Liver (tissue), 9 donors: ENCODE data around the gene NGB. TPM values are rescaled to one million over a fixed set of nuclear protein-coding genes. Genes with fewer than 3 reads are reported as not detected.

Experiments
- DNase-seq: peaks from one replicate; pipeline ENCODE4 v3.0.0-alpha.2; 2017; ENCODE audit warnings: low spot score
- H3K27ac ChIP-seq, 2 donors: one replicate each; pipeline ENCODE4 v1.7.0; 2013; ENCODE audit warnings: inconsistent platforms in 2 of 2, low read length in 2 of 2, control low read depth in 1 of 2, low read depth in 1 of 2, mild to moderate bottlenecking in 1 of 2
- H3K27me3 ChIP-seq, 4 donors: one replicate each; pipeline versions ENCODE4 v1.6.1 to v1.7.0; 2013; ENCODE audit warnings: low read length in 3 of 4, inconsistent platforms in 1 of 4, mild to moderate bottlenecking in 1 of 4, moderate library complexity in 1 of 4; ENCODE audit not compliant: control insufficient read depth in 4 of 4, insufficient read depth in 4 of 4
- H3K36me3 ChIP-seq, 4 donors: one replicate each; pipeline versions ENCODE4 v1.6.1 to v1.7.0; 2013; ENCODE audit warnings: low read length in 3 of 4, mild to moderate bottlenecking in 3 of 4, low read depth in 1 of 4, moderate library complexity in 1 of 4; ENCODE audit not compliant: control insufficient read depth in 4 of 4, insufficient read depth in 3 of 4
- H3K4me1 ChIP-seq, 4 donors: one replicate each; pipeline versions ENCODE4 v1.6.1 to v1.7.0; 2013; ENCODE audit warnings: low read length in 3 of 4, mild to moderate bottlenecking in 3 of 4, moderate library complexity in 1 of 4; ENCODE audit not compliant: control insufficient read depth in 4 of 4, insufficient read depth in 4 of 4
- H3K4me3 ChIP-seq, 3 donors: one replicate each; pipeline versions ENCODE4 v1.6.1 to v1.7.0; 2013; ENCODE audit warnings: low read length in 3 of 3, control low read depth in 1 of 3, low read depth in 1 of 3, mild to moderate bottlenecking in 1 of 3
- H3K9ac ChIP-seq, 2 donors: one replicate each; pipeline ENCODE4 v1.7.0; 2013; ENCODE audit warnings: low read length in 2 of 2, mild to moderate bottlenecking in 2 of 2, moderate library complexity in 2 of 2, control low read depth in 1 of 2, low read depth in 1 of 2
- H3K9me3 ChIP-seq, 4 donors: one replicate each; pipeline versions ENCODE4 v1.6.1 to v1.7.0; 2013; ENCODE audit warnings: low read length in 3 of 4; ENCODE audit not compliant: control insufficient read depth in 4 of 4
- EGR1 ChIP-seq, 2 donors: IDR thresholded peaks; 2 replicates each; pipeline ENCODE4 v1.6.1; 2016 to 2018; ENCODE audit warnings: antibody characterized with exemption in 2 of 2, low read depth in 2 of 2
- FOXA2 ChIP-seq: IDR thresholded peaks from 2 replicates; pipeline ENCODE4 v1.6.1; 2016; ENCODE audit warnings: antibody characterized with exemption
- GABPA ChIP-seq, 2 donors: IDR thresholded peaks in 1 of 2; conservative IDR thresholded peaks in 1 of 2; 2 replicates each; pipeline ENCODE4 v1.6.1; 2016; ENCODE audit warnings: antibody characterized with exemption in 2 of 2, mild to moderate bottlenecking in 1 of 2, moderate library complexity in 1 of 2
- HNF4A ChIP-seq, 2 donors: conservative IDR thresholded peaks; 2 replicates each; pipeline ENCODE4 v1.6.1; 2016; ENCODE audit warnings: antibody characterized with exemption in 2 of 2, mild to moderate bottlenecking in 2 of 2
- JUND ChIP-seq, 2 donors: IDR thresholded peaks; 2 replicates each; pipeline ENCODE4 v1.6.1; 2016; ENCODE audit warnings: antibody characterized with exemption in 2 of 2
- NR2F2 ChIP-seq: IDR thresholded peaks from 2 replicates; pipeline ENCODE4 v1.6.1; 2016; ENCODE audit warnings: antibody characterized with exemption
- RAD21 ChIP-seq, 2 donors: IDR thresholded peaks; 2 replicates each; pipeline ENCODE4 v1.6.1; 2016; ENCODE audit warnings: antibody characterized with exemption in 2 of 2, mild to moderate bottlenecking in 2 of 2
- RXRA ChIP-seq, 2 donors: IDR thresholded peaks; 2 replicates each; pipeline ENCODE4 v1.6.1; 2017 to 2018; ENCODE audit warnings: antibody characterized with exemption in 2 of 2, mild to moderate bottlenecking in 1 of 2
- TAF1 ChIP-seq: conservative IDR thresholded peaks from 2 replicates; pipeline ENCODE4 v1.6.1; 2016; ENCODE audit warnings: antibody characterized with exemption, mild to moderate bottlenecking
- WGBS: extraction: QIAGEN DNeasy Blood & Tissue Kit; methylation state at CpG from one replicate; pipeline ENCODE4 v1.1.7; 2013; 5-methylcytosine and 5-hydroxymethylcytosine counted together
- polyA plus RNA-seq, 2 donors: library from polyadenylated mRNA; stranded (reverse) in 1 of 2; unstranded in 1 of 2; fragments of 200-250 nt in 1 of 2; fragments of >200 nt in 1 of 2; fragmentation: Nextera tagmentation in 1 of 2; extraction: Ambion mirVana in 1 of 2; gene quantifications; one replicate each; pipeline versions ENCODE4 v1.2.1 to v1.2.3, GENCODE V29; 2013 to 2015
- total RNA-seq, 2 donors: library from RNA; depleted of rRNA; stranded (reverse); fragments of >200 nt; gene quantifications; one replicate each; pipeline ENCODE4 v1.2.3, GENCODE V29; 2014
- TF ChIP-seq, protein P1 (sequence below): IDR thresholded peaks from 2 replicates; pipeline ENCODE4 v1.6.1; 2016; ENCODE audit warnings: antibody characterized with exemption, mild to moderate bottlenecking
- TF ChIP-seq, protein P2 (sequence below): fragments of 150-350 bp; IDR thresholded peaks from 2 replicates; pipeline ENCODE4 v1.5.1; 2017; ENCODE audit warnings: improper control_type of control experiment, low read depth, low read length; ENCODE audit not compliant: missing input control
- donor health status: healthy.
- donor health status: healthy.
- donor health status: healthy.
- donor health status: healthy.
- donor health status: healthy.

The NGB gene
- total and polyA plus RNA-seq, 4 donors = not detected

DNA sequence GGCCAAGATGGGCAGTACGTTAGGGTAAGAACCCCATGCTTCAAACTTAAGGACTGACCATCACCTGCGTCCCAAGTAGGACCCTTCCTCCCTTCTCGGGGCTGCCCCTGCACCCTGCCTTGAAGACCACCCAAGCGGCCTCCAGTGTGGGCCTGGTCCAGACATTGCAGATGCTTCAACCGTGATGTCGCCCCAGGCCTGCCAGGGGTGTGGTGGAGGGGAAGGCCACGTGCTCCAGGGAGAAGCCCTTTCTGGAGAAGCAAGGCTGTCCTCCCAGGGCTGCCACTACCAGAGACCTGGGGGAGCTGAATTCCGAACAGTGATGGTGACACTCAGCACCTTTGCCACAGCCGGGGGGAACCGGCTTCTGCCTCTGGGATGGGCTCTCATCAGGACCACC is 13.3 kb downstream of the NGB start (continued):
- TF ChIP-seq, protein P1, sequence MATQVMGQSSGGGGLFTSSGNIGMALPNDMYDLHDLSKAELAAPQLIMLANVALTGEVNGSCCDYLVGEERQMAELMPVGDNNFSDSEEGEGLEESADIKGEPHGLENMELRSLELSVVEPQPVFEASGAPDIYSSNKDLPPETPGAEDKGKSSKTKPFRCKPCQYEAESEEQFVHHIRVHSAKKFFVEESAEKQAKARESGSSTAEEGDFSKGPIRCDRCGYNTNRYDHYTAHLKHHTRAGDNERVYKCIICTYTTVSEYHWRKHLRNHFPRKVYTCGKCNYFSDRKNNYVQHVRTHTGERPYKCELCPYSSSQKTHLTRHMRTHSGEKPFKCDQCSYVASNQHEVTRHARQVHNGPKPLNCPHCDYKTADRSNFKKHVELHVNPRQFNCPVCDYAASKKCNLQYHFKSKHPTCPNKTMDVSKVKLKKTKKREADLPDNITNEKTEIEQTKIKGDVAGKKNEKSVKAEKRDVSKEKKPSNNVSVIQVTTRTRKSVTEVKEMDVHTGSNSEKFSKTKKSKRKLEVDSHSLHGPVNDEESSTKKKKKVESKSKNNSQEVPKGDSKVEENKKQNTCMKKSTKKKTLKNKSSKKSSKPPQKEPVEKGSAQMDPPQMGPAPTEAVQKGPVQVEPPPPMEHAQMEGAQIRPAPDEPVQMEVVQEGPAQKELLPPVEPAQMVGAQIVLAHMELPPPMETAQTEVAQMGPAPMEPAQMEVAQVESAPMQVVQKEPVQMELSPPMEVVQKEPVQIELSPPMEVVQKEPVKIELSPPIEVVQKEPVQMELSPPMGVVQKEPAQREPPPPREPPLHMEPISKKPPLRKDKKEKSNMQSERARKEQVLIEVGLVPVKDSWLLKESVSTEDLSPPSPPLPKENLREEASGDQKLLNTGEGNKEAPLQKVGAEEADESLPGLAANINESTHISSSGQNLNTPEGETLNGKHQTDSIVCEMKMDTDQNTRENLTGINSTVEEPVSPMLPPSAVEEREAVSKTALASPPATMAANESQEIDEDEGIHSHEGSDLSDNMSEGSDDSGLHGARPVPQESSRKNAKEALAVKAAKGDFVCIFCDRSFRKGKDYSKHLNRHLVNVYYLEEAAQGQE = no peak
- TF ChIP-seq RAD21 (IDR thresholded peaks at IDR 0.05) = no peak

DNA sequence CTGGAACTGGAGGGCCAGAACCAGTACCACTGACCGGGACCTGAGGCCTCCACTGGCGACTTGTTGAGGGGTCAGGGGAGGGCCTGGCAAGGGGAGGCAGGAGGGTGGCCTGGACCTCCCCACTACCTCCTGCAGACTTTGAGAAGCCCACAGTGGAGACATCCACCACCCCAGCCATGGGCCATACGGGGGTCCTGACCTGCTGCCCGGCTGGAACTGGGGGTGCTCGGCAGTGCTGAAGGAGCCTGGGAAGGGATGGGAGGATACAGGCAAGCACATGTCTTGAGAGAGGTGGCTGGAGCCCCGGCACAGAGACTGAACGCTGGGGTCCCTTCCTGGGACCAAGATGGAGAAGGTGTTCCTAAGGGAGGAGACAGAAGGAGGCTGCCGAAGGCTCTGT is 14.3 kb downstream of the NGB start:
- Histone ChIP-seq H3K4me1 (no peaks in the 10 kb centered on the region), H3K4me3 (no peak overlapping the region), H3K9me3 (no peaks in the 10 kb centered on the region), H3K9ac (no peak overlapping the region), H3K27ac (no peak overlapping the region), H3K27me3 (peaks cover 0 to 3% (median 0%) of the 10 kb centered on the region in 4 donors), H3K36me3 (no peaks in the 10 kb centered on the region)
- no peak for TF ChIP-seq FOXA2
- no peak for TF ChIP-seq GABPA (IDR thresholded peaks at IDR 0.05 in 1 of 2, conservative IDR thresholded peaks at IDR 0.05 in 1 of 2)
- TF ChIP-seq RXRA (IDR thresholded peaks at IDR 0.05) = no peak
- no peak for TF ChIP-seq TAF1
- no peak for TF ChIP-seq EGR1 (IDR thresholded peaks at IDR 0.05; ENCODE audit: low read depth in 2 of 2)
- no peak for TF ChIP-seq HNF4A (conservative IDR thresholded peaks at IDR 0.05)
- no peak for TF ChIP-seq JUND (IDR thresholded peaks at IDR 0.05)
- WGBS = 94% methylated on average over 8 of the region's 8 CpGs
- DNase-seq = no peak

DNA sequence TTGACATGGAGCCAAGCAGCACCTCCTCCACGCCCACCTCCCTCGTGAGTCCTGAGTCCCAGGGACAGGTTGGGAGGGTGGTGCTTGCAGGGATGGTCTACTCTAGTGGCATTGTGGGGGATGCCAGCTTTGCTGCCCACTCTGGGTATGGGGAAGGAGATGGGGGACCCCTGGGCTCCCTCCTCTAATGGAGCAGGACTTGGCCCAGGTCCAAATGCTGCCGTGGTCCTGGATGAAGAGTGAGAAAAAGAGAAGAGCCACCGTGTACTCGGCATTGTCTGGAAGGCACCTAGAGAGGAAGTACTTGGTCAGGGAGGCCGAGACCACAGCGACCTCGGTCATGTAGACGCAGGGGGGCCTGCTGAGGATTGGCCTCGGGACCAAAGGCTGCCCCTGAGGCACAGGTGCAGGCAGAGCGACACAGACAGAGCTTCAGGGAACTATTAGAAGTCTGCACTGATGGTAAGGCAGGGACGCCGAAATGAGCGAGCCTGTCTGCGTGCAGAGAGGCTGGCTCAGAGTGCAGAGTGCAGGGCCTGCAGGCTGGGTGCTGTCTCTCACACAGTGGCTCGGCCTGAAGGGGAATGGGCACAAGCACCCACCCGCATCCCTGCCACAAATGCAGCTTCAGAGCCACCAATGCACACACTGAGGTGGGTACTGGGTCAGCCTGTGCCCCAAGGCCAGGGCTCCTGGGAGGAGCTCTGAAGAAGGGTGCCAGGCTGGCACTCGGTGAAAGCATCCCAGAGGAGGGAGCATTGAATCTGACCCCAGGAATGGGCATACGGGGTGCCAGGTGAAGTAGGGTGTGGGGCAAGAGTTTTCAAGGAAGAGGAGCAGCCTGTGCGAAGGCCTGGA is 17.4 kb downstream of the NGB start:
- Histone ChIP-seq H3K27me3 (peaks cover 0 to 4% (median 0%) of the 10 kb centered on the region in 4 donors), H3K4me3 (no peak overlapping the region), H3K36me3 (no peaks in the 10 kb centered on the region), H3K4me1 (no peaks in the 10 kb centered on the region), H3K27ac (no peak overlapping the region), H3K9ac (no peak overlapping the region), H3K9me3 (no peaks in the 10 kb centered on the region)
- TF ChIP-seq NR2F2 (no peak), HNF4A (conservative IDR thresholded peaks at IDR 0.05) (no peak)
- TF ChIP-seq, protein P2, sequence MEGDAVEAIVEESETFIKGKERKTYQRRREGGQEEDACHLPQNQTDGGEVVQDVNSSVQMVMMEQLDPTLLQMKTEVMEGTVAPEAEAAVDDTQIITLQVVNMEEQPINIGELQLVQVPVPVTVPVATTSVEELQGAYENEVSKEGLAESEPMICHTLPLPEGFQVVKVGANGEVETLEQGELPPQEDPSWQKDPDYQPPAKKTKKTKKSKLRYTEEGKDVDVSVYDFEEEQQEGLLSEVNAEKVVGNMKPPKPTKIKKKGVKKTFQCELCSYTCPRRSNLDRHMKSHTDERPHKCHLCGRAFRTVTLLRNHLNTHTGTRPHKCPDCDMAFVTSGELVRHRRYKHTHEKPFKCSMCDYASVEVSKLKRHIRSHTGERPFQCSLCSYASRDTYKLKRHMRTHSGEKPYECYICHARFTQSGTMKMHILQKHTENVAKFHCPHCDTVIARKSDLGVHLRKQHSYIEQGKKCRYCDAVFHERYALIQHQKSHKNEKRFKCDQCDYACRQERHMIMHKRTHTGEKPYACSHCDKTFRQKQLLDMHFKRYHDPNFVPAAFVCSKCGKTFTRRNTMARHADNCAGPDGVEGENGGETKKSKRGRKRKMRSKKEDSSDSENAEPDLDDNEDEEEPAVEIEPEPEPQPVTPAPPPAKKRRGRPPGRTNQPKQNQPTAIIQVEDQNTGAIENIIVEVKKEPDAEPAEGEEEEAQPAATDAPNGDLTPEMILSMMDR = no peak
- no peak for DNase-seq
- WGBS = 74% methylated on average over 20 of the region's 20 CpGs
